Measurements from ENCODE around the gene C19orf53.

DNA sequence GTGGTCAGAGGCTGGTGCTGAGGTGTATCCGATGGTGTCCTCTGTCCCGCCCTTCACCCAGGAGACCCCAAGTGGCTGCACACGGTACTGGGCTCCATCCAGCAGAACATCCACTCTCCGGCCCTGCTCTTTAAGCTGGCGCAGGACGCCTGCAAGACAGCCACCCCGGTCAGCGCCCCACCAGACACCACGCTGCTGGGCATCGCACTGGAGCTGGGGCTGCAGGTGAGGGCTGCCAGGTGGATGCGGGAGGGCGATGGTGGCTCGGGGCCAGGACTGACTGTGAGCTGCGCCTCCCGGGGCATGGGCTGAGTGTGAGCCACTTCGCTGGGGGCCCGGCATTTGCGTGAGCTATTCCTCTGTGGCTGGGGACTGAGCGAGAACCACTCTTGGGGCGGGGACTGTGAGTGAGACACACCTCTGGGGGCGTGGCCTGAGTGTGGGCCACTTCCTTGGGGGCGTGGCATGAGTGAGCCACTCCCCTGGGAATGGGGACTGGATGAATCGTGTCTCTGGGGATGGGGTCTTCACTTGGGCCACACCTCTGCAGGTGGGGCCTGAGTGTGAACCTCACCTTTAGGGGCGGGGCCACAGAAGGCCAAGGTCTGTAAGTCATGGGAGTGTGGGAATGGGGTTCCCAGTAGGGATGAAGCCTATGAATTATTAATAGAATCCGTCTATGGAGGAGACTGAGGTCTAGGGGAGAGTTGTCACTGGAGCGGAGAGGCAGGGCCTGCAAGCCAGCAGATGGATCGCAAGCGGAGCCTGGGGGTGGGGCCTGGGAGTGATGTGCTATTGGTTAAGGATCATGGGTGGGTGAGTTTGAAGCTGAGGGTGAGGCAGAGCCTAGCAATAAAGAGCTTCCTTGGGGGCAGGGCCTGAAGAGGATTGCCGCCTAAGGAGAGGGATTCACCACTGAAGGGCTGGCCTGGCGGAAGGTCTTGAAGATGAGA is 51.5 kb downstream of the C19orf53 start:
- TF ChIP-seq SIN3A (IDR thresholded peaks at IDR 0.05; ENCODE audit: borderline replicate concordance, insufficient read depth, low read length) (no peak), TAF1 (IDR thresholded peaks at IDR 0.05; ENCODE audit: borderline replicate concordance, insufficient read depth, low read length) (no peak)

All from PFSK-1 (cell line).